K562 (cell line): ENCODE data around the gene LAMA3. TPM values are rescaled to one million over a fixed set of nuclear protein-coding genes. Genes with fewer than 3 reads are reported as not detected.

Experiments used
- ATAC-seq: fragments of 200-7000 bp; cut with Tn5 transposase; 3 replicates; pipeline ENCODE4 v1.9.1; 2020; ENCODE audit warnings: moderate library complexity
- BruUV-seq: library from RNA; stranded (reverse); fragments of 400-500 nt; replicated peaks from 2 replicates; lab custom pipeline; 2021; lab: Mats Ljungman, UMichigan
- CTCF ChIA-PET: fragments of 300-600 bp; formaldehyde crosslinking; extraction: SDS; loops from one replicate; lab custom pipeline; 2021; ENCODE audit warnings: low intra/inter-chr PET ratio; lab: Yijun Ruan, JAX
- POLR2A ChIA-PET: fragments of 300-600, 350-650 bp; sonication (Branson Sonifier 250); formaldehyde crosslinking; extraction: SDS; loops from one replicate; lab custom pipeline; 2021; ENCODE audit warnings: antibody characterized with exemption, inconsistent platforms; lab: Yijun Ruan, JAX
- DNase-seq, 4 experiments: peaks; one replicate each; pipeline versions ENCODE4 v3.0.0 to v3.0.0-alpha.2; 2011 to 2018; ENCODE audit warnings: low spot score in 3 of 4, mixed read lengths in 3 of 4; ENCODE audit errors: extremely low read depth in 1 of 4
- FAIRE-seq: peaks from 2 replicates; lab custom pipeline; 2011; peaks lifted over from hg19 to GRCh38; lab: Jason Lieb, UNC
- H2AFZ ChIP-seq: 2 replicates; pipeline ENCODE4 v1.6.0; 2011; ENCODE audit warnings: low read depth, low read length, control low read depth, inconsistent platforms
- H3K27ac ChIP-seq: fragments of 200-600 bp; 3 replicates; pipeline ENCODE4 v1.8.0; 2011; ENCODE audit warnings: low read depth, mild to moderate bottlenecking, control low read depth, inconsistent platforms, low read length, moderate library complexity, mixed read lengths; ENCODE audit errors: extremely low read depth
- H3K27me3 ChIP-seq, 2 experiments: fragments of 300-600 bp in 1 of 2; 2 replicates in 1 of 2; 3 replicates in 1 of 2; pipeline versions ENCODE4 v1.6.0 to v1.8.0; 2011; ENCODE audit warnings: inconsistent platforms in 2 of 2, low read length in 2 of 2, mild to moderate bottlenecking in 1 of 2, mixed read lengths in 1 of 2, moderate library complexity in 1 of 2; ENCODE audit not compliant: control insufficient read depth in 2 of 2, insufficient read depth in 2 of 2
- H3K36me3 ChIP-seq: fragments of 300-600 bp; 3 replicates; pipeline ENCODE4 v1.8.0; 2011; ENCODE audit warnings: mild to moderate bottlenecking, low read length, inconsistent platforms; ENCODE audit not compliant: control insufficient read depth, insufficient read depth
- H3K4me1 ChIP-seq, 2 experiments: fragments of 200-600 bp in 1 of 2; replicated peaks in 1 of 2; 2 replicates in 1 of 2; 3 replicates in 1 of 2; pipeline versions ENCODE4 v1.5.1 to v1.8.0; 2011; ENCODE audit warnings: inconsistent platforms in 2 of 2, low read length in 2 of 2, mild to moderate bottlenecking in 1 of 2, mixed read lengths in 1 of 2, moderate library complexity in 1 of 2; ENCODE audit not compliant: control insufficient read depth in 2 of 2, insufficient read depth in 2 of 2
- H3K4me2 ChIP-seq: 2 replicates; pipeline ENCODE4 v1.6.1; 2011; ENCODE audit warnings: low read length, control low read depth, inconsistent platforms, mixed read lengths; ENCODE audit not compliant: insufficient read depth
- H3K4me3 ChIP-seq: fragments of 200-600 bp; sonication (generic), shearing (Covaris generic); 2 replicates; pipeline ENCODE4 v1.5.1; 2016; ENCODE audit warnings: control low read depth, inconsistent platforms
- H3K79me2 ChIP-seq: fragments of 200-600 bp; 3 replicates; pipeline ENCODE4 v1.8.0; 2011; ENCODE audit warnings: low read length, inconsistent platforms; ENCODE audit not compliant: control insufficient read depth, insufficient read depth
- H3K9ac ChIP-seq, 2 experiments: 2 replicates each; pipeline versions ENCODE4 v1.6.0 to v1.6.1; 2011; ENCODE audit warnings: low read depth in 2 of 2, low read length in 2 of 2, control low read depth in 1 of 2, inconsistent platforms in 1 of 2, mild to moderate bottlenecking in 1 of 2, mixed read lengths in 1 of 2; ENCODE audit not compliant: insufficient read depth in 1 of 2
- H3K9me1 ChIP-seq: one replicate; pipeline ENCODE4 v1.6.0; 2011; ENCODE audit warnings: inconsistent platforms, mild to moderate bottlenecking, low read length, moderate library complexity; ENCODE audit not compliant: control insufficient read depth, insufficient read depth
- H3K9me3 ChIP-seq: replicated peaks from 2 replicates; pipeline ENCODE4 v1.5.1; 2011; ENCODE audit warnings: low read depth, low read length, inconsistent platforms; ENCODE audit not compliant: control insufficient read depth, insufficient read depth
- H4K20me1 ChIP-seq: replicated peaks from 2 replicates; pipeline ENCODE4 v1.6.1; 2011; ENCODE audit warnings: low read length, inconsistent platforms, mixed read lengths; ENCODE audit not compliant: control insufficient read depth, insufficient read depth
- E2F6 ChIP-seq, 2 experiments: IDR thresholded peaks; 2 replicates each; pipeline ENCODE4 v1.6.1; 2011; ENCODE audit warnings: borderline replicate concordance in 1 of 2, control low read depth in 1 of 2, low read depth in 1 of 2, low read length in 1 of 2, mild to moderate bottlenecking in 1 of 2, mixed read lengths in 1 of 2, moderate library complexity in 1 of 2; ENCODE audit not compliant: insufficient read depth in 1 of 2, insufficient read length in 1 of 2, poor library complexity in 1 of 2, severe bottlenecking in 1 of 2; ENCODE audit errors: extremely low read depth in 1 of 2
- POLR2AphosphoS2 ChIP-seq: IDR thresholded peaks from 2 replicates; pipeline ENCODE4 v1.6.1; 2012; ENCODE audit warnings: low read length, improper control_type of control experiment
- WGBS: fragments of 100-300 bp; shearing (Covaris generic); methylation state at CpG from one replicate; pipeline ENCODE4 v1.1.6; 2016; ENCODE audit warnings: low coverage, mixed read lengths; ENCODE audit not compliant: insufficient coverage; ENCODE audit errors: missing lambda C conversion rate; 5-methylcytosine and 5-hydroxymethylcytosine counted together
- in situ Hi-C: fragments of 300-500 bp; cut with MboI; formaldehyde crosslinking; loops from 4 replicates; pipeline ENCODE4 v1.15.0; 2018; ENCODE audit warnings: inconsistent platforms, mixed read lengths
- intact Hi-C: fragments of 100-400 bp; cut with micrococcal nuclease; formaldehyde crosslinking; loops from 2 replicates; pipeline ENCODE4 v1.14.2; 2022
- polyA plus RNA-seq, 8 experiments: library from polyadenylated mRNA; depleted of rRNA in 4 of 8; stranded (reverse) in 5 of 8; unstranded in 3 of 8; fragments of >200 nt; fragmentation: Nextera tagmentation in 2 of 8; fragmentation: Illumina TruSeq in 1 of 8; extraction: Ambion mirVana in 2 of 8; extraction: Trizol in 1 of 8; gene quantifications; 2 replicates each; pipeline versions ENCODE4 v1.2.1 to v1.2.3, GENCODE V29; 2011 to 2014; ENCODE audit warnings: inconsistent platforms in 1 of 8, missing spikeins in 1 of 8
- total RNA-seq, 7 experiments: library from RNA; depleted of rRNA in 6 of 7; stranded (reverse); fragments of >200 nt in 6 of 7; fragmentation: Illumina TruSeq in 2 of 7; extraction: Trizol in 2 of 7; gene quantifications; 2 replicates each; pipeline versions ENCODE4 v1.2.1 to v1.2.3, GENCODE V29; 2011 to 2021; ENCODE audit warnings: low replicate concordance in 1 of 7

LAMA3 gene
- total and polyA plus RNA-seq, 9 of the 15 experiments (the other 6 are each of a cell fraction or from before 2014, with no cell fraction given), result 0.07 TPM; not detected in 8

GRCh38 chr18:23981369-23981980, 292.2 kb downstream of the LAMA3 start:
- intact Hi-C loops, result no loop called here
- POLR2A ChIA-PET, result no interaction called here
- H3K36me3 ChIP-seq, result no peaks in the 10 kb centered on the region
- H3K4me1 ChIP-seq, result no peaks in the 10 kb centered on the region
- WGBS, result 0% methylated on average over 8 of the region's 8 CpGs
- no peak for ATAC-seq
- FAIRE-seq, result no peak
- peaks cover 9 to 12% of the 10 kb centered on the region in 2 experiments; a peak in 2 of 5 replicates for H3K27me3 ChIP-seq
- H3K9ac ChIP-seq, result no peak overlapping the region
- H3K9me3 ChIP-seq, result no peaks in the 10 kb centered on the region
- H3K9me1 ChIP-seq, result no peaks in the 10 kb centered on the region
- 0 out of 2 replicates have a peak, but pooled peaks cover 3% of the 10 kb centered on the region for H4K20me1 ChIP-seq
- TF ChIP-seq E2F6 (IDR thresholded peaks at IDR 0.05; ENCODE audit: borderline replicate concordance in 1 of 2, extremely low read depth in 1 of 2, insufficient read depth in 1 of 2, insufficient read length in 1 of 2, low read depth in 1 of 2, low read length in 1 of 2, poor library complexity in 1 of 2, severe bottlenecking in 1 of 2) (no peak), POLR2AphosphoS2 (no peak)
- TF ChIP-seq, all 486 proteins: peak for 0
- CTCF ChIA-PET, result no interaction called here
- H3K79me2 ChIP-seq, result no peaks in the 10 kb centered on the region
- H3K4me3 ChIP-seq, result no peak overlapping the region
- no peak overlapping the region for H3K4me2 ChIP-seq
- H2AFZ ChIP-seq, result no peak overlapping the region
- in situ Hi-C loops, result no loop called here
- DNase-seq, result no peak
- no peak overlapping the region for H3K27ac ChIP-seq
- BruUV-seq, result no TSS peak
